ENCODE data around the gene UNKL. TPM values are rescaled to one million over a fixed set of nuclear protein-coding genes. Genes with fewer than 3 reads are reported as not detected.

The UNKL gene
- total RNA-seq, 1 experiment from 2014 or later = 18.8 TPM

- H3K4me3 ChIP-seq (ENCODE audit: low read length) = no peak overlapping the region
- H3K27me3 ChIP-seq (ENCODE audit: low read length) = no peaks in the 10 kb centered on the region
- no peak overlapping the region for H2AFZ ChIP-seq (ENCODE audit: low read length)
- H3K79me2 ChIP-seq (ENCODE audit: low read length) = no peaks in the 10 kb centered on the region
- no peak overlapping the region for H3K9ac ChIP-seq (ENCODE audit: low read length)
- no peaks in the 10 kb centered on the region for H3K36me3 ChIP-seq (ENCODE audit: low read depth, low read length)
- ATAC-seq = no peak
- no peak for DNase-seq
- no peaks in the 10 kb centered on the region for H3K9me2 ChIP-seq (replicated peaks; ENCODE audit: low read length)
- H3K9me3 ChIP-seq (ENCODE audit: low read length) = no peaks in the 10 kb centered on the region
- intact Hi-C loops (cut with micrococcal nuclease) = no loop called here
- H3K4me1 ChIP-seq (ENCODE audit: insufficient read depth, low read length) = no peaks in the 10 kb centered on the region
- no TSS peak for BruUV-seq (replicated peaks)
- no peak overlapping the region for H3K27ac ChIP-seq (ENCODE audit: low read length)
- H4K20me1 ChIP-seq (ENCODE audit: low read length) = no peaks in the 10 kb centered on the region
- TF ChIP-seq EZH2phosphoT487 (IDR thresholded peaks at IDR 0.05; ENCODE audit: borderline replicate concordance, low read length) = no peak
- no peak for TF ChIP-seq EZH2 (IDR thresholded peaks at IDR 0.05; ENCODE audit: low read length, unreplicated experiment)
- TF ChIP-seq, protein P1, sequence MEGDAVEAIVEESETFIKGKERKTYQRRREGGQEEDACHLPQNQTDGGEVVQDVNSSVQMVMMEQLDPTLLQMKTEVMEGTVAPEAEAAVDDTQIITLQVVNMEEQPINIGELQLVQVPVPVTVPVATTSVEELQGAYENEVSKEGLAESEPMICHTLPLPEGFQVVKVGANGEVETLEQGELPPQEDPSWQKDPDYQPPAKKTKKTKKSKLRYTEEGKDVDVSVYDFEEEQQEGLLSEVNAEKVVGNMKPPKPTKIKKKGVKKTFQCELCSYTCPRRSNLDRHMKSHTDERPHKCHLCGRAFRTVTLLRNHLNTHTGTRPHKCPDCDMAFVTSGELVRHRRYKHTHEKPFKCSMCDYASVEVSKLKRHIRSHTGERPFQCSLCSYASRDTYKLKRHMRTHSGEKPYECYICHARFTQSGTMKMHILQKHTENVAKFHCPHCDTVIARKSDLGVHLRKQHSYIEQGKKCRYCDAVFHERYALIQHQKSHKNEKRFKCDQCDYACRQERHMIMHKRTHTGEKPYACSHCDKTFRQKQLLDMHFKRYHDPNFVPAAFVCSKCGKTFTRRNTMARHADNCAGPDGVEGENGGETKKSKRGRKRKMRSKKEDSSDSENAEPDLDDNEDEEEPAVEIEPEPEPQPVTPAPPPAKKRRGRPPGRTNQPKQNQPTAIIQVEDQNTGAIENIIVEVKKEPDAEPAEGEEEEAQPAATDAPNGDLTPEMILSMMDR (conservative IDR thresholded peaks at IDR 0.05; ENCODE audit: low read depth, low read length) = no peak
- H3K4me2 ChIP-seq (ENCODE audit: low read length) = no peak overlapping the region
- no peaks in the 10 kb centered on the region for H3F3A ChIP-seq (ENCODE audit: low read length, unreplicated experiment)
- POLR2A ChIA-PET (ENCODE audit: unreplicated experiment) = no interaction called here
- CTCF ChIA-PET = no interaction called here
Observed at GRCh38 chr16:1398826-1399581, 15.5 kb downstream of the UNKL start.

- Histone ChIP-seq H3K9me2 (replicated peaks; ENCODE audit: low read length) (no peaks in the 10 kb centered on the region), H3K4me3 (ENCODE audit: low read length) (no peak overlapping the region), H3K27me3 (ENCODE audit: low read length) (no peaks in the 10 kb centered on the region), H3K4me1 (ENCODE audit: insufficient read depth, low read length) (no peaks in the 10 kb centered on the region), H3K9me3 (ENCODE audit: low read length) (no peaks in the 10 kb centered on the region), H3K79me2 (ENCODE audit: low read length) (no peaks in the 10 kb centered on the region), H4K20me1 (ENCODE audit: low read length) (no peaks in the 10 kb centered on the region), H2AFZ (ENCODE audit: low read length) (no peak overlapping the region), H3F3A (ENCODE audit: low read length, unreplicated experiment) (no peaks in the 10 kb centered on the region), H3K27ac (ENCODE audit: low read length) (no peak overlapping the region), H3K36me3 (ENCODE audit: low read depth, low read length) (no peaks in the 10 kb centered on the region), H3K4me2 (ENCODE audit: low read length) (no peak overlapping the region), H3K9ac (ENCODE audit: low read length) (no peak overlapping the region)
- DNase-seq = no peak
- intact Hi-C loops (cut with micrococcal nuclease) = no loop called here
- POLR2A ChIA-PET (ENCODE audit: unreplicated experiment) = no interaction called here
- CTCF ChIA-PET = no interaction called here
- ATAC-seq = no peak
- TF ChIP-seq EZH2phosphoT487 (IDR thresholded peaks at IDR 0.05; ENCODE audit: borderline replicate concordance, low read length) (no peak), EZH2 (IDR thresholded peaks at IDR 0.05; ENCODE audit: low read length, unreplicated experiment) (no peak)
- no TSS peak for BruUV-seq (replicated peaks)
Observed at GRCh38 chr16:1398351-1398750, 16.2 kb downstream of the UNKL start.

GRCh38 chr16:1397779-1398178 is 16.7 kb downstream of the UNKL start:
- no peak overlapping the region for H3K4me2 ChIP-seq (ENCODE audit: low read length)
- BruUV-seq (replicated peaks) = no TSS peak
- POLR2A ChIA-PET (ENCODE audit: unreplicated experiment) = no interaction called here
- no peaks in the 10 kb centered on the region for H3F3A ChIP-seq (ENCODE audit: low read length, unreplicated experiment)
- intact Hi-C loops (cut with micrococcal nuclease) = no loop called here
- CTCF ChIA-PET = no interaction called here
- ATAC-seq (no peak), DNase-seq (no peak)
- no peaks in the 10 kb centered on the region for H3K36me3 ChIP-seq (ENCODE audit: low read depth, low read length)
- H3K4me3 ChIP-seq (ENCODE audit: low read length) = no peak overlapping the region
- H3K27me3 ChIP-seq (ENCODE audit: low read length) = no peaks in the 10 kb centered on the region
- TF ChIP-seq EZH2 (IDR thresholded peaks at IDR 0.05; ENCODE audit: low read length, unreplicated experiment) (no peak), EZH2phosphoT487 (IDR thresholded peaks at IDR 0.05; ENCODE audit: borderline replicate concordance, low read length) (no peak)
- TF ChIP-seq, protein P1 (conservative IDR thresholded peaks at IDR 0.05; ENCODE audit: low read depth, low read length) = no peak
- no peaks in the 10 kb centered on the region for H4K20me1 ChIP-seq (ENCODE audit: low read length)
- no peak overlapping the region for H3K27ac ChIP-seq (ENCODE audit: low read length)
- no peaks in the 10 kb centered on the region for H3K79me2 ChIP-seq (ENCODE audit: low read length)
- H3K9ac ChIP-seq (ENCODE audit: low read length) = no peak overlapping the region
- H3K4me1 ChIP-seq (ENCODE audit: insufficient read depth, low read length) = no peaks in the 10 kb centered on the region
- H3K9me3 ChIP-seq (ENCODE audit: low read length) = no peaks in the 10 kb centered on the region
- H3K9me2 ChIP-seq (replicated peaks; ENCODE audit: low read length) = no peaks in the 10 kb centered on the region
- H2AFZ ChIP-seq (ENCODE audit: low read length) = no peak overlapping the region
